Measurements from ENCODE around the gene PLEKHG3.
A peak's percentile ranks its signal among the peaks of the same experiment; 100 is the strongest.
"Not testable (repeated sequence)": the region's sequence is repeated elsewhere in the genome, so short reads cannot be mapped to it uniquely, and the experiment has no call there.

PLEKHG3 gene

DNA sequence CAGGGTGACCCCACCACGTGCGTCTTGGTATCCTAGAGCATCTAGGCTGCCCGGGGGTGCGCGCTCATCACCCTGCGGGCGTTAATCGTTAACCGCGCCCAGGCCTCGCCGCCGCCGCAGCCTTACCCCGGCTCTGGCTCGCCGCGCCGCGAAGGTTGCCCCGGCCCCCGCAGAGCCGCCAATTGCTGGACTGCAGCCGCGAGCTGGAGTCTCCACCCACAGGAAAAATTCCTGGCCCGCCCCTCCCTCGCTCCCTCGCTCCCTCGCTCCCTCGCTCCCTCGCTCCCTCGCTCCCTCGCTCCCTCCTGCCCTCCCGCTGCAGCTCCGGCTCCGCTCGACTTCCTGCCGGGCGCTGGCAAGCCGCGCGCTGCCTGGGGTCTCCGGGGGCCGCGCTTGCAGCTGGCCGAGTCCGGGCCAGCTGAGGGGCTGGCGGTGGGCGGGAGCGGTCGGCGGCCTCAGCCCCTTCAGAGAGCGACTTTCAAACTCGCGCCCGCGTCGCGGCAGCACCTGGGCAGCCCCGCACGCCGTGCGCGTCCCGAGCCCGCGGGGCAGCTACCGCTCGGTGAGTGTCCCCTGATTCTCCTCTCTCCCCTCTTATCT lies at the start of gene PLEKHG3:
PLEKHG3 (plus strand) TSS at position 282 of the 600 bp plus-strand sequence. CDS start 23,208 bp downstream, outside the sequence.
- DNase-seq (ENCODE audit: low read depth, low spot score), result no peak
- TF ChIP-seq, protein P1, sequence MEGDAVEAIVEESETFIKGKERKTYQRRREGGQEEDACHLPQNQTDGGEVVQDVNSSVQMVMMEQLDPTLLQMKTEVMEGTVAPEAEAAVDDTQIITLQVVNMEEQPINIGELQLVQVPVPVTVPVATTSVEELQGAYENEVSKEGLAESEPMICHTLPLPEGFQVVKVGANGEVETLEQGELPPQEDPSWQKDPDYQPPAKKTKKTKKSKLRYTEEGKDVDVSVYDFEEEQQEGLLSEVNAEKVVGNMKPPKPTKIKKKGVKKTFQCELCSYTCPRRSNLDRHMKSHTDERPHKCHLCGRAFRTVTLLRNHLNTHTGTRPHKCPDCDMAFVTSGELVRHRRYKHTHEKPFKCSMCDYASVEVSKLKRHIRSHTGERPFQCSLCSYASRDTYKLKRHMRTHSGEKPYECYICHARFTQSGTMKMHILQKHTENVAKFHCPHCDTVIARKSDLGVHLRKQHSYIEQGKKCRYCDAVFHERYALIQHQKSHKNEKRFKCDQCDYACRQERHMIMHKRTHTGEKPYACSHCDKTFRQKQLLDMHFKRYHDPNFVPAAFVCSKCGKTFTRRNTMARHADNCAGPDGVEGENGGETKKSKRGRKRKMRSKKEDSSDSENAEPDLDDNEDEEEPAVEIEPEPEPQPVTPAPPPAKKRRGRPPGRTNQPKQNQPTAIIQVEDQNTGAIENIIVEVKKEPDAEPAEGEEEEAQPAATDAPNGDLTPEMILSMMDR (IDR thresholded peaks at IDR 0.05; ENCODE audit: insufficient read depth, low read length, missing control alignments), result no peak
- POLR2A ChIA-PET, result interaction anchor here (0.6 to 1.5 kb wide), 7 partner anchors 13 to 238 kb away, joined by 3 to 6 read pairs (median 3); partner anchors contain the start of gene HSPA2
- CTCF ChIA-PET, result interaction anchor here (1.0 to 2.4 kb wide), 6 partner anchors 11 to 61 kb away, joined by 3 to 9 read pairs (median 4); no protein-coding TSS in a partner anchor
- H3K4me3 ChIP-seq (ENCODE audit: low read depth, low read length), result peak within 1 kb of the TSS; percentile 78

DNA sequence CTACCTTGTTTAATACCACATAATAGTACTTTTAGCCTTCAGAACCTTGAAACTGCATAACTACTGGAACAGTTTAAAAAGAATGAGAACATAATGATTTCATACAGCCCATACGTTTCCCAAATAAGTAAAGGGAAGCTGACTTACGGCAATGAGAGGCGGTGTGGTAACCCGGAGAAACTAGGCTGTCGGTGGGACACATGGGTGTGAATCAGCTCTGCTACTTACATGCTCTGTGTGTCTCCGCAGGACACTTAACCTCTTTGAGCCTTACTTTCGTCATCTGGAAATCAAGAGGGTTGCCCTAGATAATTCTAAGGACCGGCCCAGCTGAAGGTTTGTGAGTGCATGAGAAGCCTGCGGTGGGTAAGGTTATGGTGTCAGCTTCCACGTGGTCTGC lies 49.3 kb upstream of the PLEKHG3 start:
- no peak for DNase-seq (ENCODE audit: low read depth, low spot score)
- no peak overlapping the region for H3K4me3 ChIP-seq (ENCODE audit: low read depth, low read length)
- TF ChIP-seq, protein P1 (IDR thresholded peaks at IDR 0.05; ENCODE audit: insufficient read depth, low read length, missing control alignments), result no peak
- ChIA-PET CTCF (interaction anchor here (0.7 to 3.5 kb wide), 12 partner anchors 9 to 237 kb away, joined by 3 to 21 read pairs (median 4); partner anchors contain the start of gene HSPA2), POLR2A (interaction anchor here (1.8 to 2.1 kb wide), 3 partner anchors 9 to 150 kb away, joined by 13 to 17 read pairs (median 14); partner anchors contain the start of genes HSPA2 and ZBTB1)

DNA sequence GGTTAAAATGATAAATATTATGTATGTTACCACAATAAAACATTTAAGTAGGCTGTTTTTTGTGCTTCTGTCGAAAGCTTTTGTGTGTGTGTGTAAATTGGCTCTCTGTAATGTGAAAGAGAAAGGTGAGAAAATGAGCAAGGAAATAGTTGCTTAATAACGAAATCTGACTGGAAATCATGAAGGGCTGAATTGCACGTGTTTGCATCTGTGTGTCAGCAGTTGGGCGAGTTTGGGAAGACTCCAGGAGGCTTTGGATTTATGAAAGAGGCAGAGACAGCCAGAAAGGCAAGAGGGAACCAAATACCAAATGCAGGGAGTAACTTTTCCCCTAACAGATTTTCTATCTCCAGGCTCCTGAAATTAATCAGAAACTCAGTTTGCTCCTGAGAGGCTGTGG lies 47.2 kb upstream of the PLEKHG3 start:
- ChIA-PET CTCF (no interaction called here), POLR2A (no interaction called here)
- DNase-seq (ENCODE audit: low read depth, low spot score), result no peak
- no peak overlapping the region for H3K4me3 ChIP-seq (ENCODE audit: low read depth, low read length)
- TF ChIP-seq, protein P1 (IDR thresholded peaks at IDR 0.05; ENCODE audit: insufficient read depth, low read length, missing control alignments), result no peak

DNA sequence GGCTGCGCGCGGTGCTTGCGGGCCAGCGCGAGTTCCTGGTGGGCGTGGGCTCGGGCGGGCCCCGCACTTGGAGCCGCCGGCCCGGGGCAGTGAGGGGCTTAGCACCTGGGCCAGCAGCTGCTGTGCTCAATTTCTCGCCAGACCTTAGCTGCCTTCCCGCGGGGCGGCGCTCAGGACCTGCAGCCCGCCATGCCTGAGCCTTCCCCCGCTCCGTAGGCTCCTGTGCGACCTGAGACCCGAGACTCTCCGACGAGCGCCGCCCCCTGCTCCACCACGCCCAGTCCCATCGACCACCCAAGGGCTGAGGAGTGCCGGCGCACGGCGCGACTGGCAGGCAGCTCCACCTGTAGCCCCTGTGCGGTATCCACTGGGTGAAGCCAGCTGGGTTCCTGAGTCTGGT lies 46.0 kb upstream of the PLEKHG3 start:
- no peak overlapping the region for H3K4me3 ChIP-seq (ENCODE audit: low read depth, low read length)
- ChIA-PET POLR2A (no interaction called here), CTCF (interaction anchor here (3.0 kb wide), 1 partner anchor 22 kb away, joined by 10 read pairs; no protein-coding TSS in a partner anchor)
- no peak for DNase-seq (ENCODE audit: low read depth, low spot score)
- TF ChIP-seq, protein P1 (IDR thresholded peaks at IDR 0.05; ENCODE audit: insufficient read depth, low read length, missing control alignments), result no peak

DNA sequence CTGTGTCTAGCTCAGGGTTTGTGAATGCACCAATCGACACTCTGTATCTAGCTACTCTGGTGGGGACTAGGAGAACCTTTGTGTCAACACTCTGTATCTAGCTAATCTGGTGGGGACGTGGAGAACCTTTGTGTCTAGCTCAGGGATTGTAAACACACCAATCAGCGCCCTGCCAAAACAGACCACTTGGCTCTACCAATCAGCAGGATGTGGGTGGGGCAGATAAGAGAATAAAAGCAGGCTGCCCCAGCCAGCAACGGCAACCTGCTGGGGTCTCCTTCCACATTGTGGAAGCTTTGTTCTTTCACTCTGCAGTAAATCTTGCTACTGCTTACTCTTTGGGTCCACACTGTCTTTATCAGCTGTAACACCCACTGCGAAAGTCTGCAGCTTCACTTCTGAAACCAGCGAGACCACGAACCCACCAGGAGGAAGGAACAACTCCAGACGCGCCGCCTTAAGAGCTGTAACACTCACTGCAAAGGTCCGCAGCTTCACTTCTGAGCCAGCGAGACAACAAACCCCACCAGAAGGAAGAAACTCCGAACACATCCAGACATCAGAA lies 45.4 kb upstream of the PLEKHG3 start:
- H3K4me3 ChIP-seq (ENCODE audit: low read depth, low read length); POLR2A ChIA-PET: not testable (repeated sequence)
- CTCF ChIA-PET, result interaction anchor here (3.0 kb wide), 1 partner anchor 22 kb away, joined by 10 read pairs; no protein-coding TSS in a partner anchor

DNA sequence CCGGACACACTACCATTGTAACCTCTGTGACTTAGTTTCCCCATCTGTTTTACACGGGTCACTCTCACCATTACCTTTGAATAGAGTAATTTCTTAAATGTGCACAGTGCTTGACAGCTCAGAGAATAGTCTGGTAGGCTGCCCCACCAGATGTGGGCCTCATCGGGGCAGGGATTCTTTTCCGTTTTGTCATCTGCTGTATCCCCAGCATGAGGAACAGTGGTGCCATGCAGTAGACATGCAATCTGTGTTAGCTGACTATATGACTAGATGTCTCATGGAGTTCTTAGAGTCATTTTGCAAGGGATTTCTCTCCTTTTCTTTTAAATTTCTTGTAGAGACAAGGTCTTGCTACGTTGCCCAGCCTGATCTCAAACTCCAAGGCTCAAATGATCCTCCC lies 44.9 kb upstream of the PLEKHG3 start:
- ChIA-PET CTCF (interaction anchor here (1.1 to 3.0 kb wide), 3 partner anchors 13 to 23 kb away, joined by 3 to 10 read pairs (median 6); no protein-coding TSS in a partner anchor), POLR2A (no interaction called here)
- no peak for DNase-seq (ENCODE audit: low read depth, low spot score)
- no peak overlapping the region for H3K4me3 ChIP-seq (ENCODE audit: low read depth, low read length)
- TF ChIP-seq, protein P1 (IDR thresholded peaks at IDR 0.05; ENCODE audit: insufficient read depth, low read length, missing control alignments), result no peak

More for the DNA sequence above, 45.4 kb upstream of the PLEKHG3 start:
- DNase-seq (ENCODE audit: low read depth, low spot score), result not testable (repeated sequence)

All from AG04449 (cell line).